HFF-Myc (cell line): ENCODE data around the gene USP10.
"Not testable (repeated sequence)": the region's sequence is repeated elsewhere in the genome, so short reads cannot be mapped to it uniquely, and the experiment has no call there.

Experiments used
- DNase-seq: peaks from one replicate; pipeline ENCODE4 v3.0.0-alpha.2; 2011; ENCODE audit warnings: low read depth; ENCODE audit errors: extremely low read depth
- H3K4me3 ChIP-seq: replicated peaks from 2 replicates; pipeline ENCODE4 v1.5.1; 2011; ENCODE audit warnings: low read depth, mild to moderate bottlenecking, control low read depth, low read length
- CTCF ChIP-seq: IDR thresholded peaks from 2 replicates; pipeline ENCODE4 v1.5.1; 2012; ENCODE audit warnings: mild to moderate bottlenecking, low read depth, low read length, control low read depth; ENCODE audit errors: missing control alignments

Gene USP10

GRCh38 chr16:84740596-84741116 lies 40.9 kb downstream of the USP10 start:
- DNase-seq, result no peak
- no peak overlapping the region for H3K4me3 ChIP-seq
- TF ChIP-seq CTCF, result no peak

GRCh38 chr16:84741340-84741830 lies 41.6 kb downstream of the USP10 start:
- peak; percentile 56 for DNase-seq
- TF ChIP-seq CTCF, result no peak
- H3K4me3 ChIP-seq, result no peak overlapping the region

GRCh38 chr16:84742641-84743092 lies 42.9 kb downstream of the USP10 start:
- no peak for TF ChIP-seq CTCF
- no peak for DNase-seq
- H3K4me3 ChIP-seq, result no peak overlapping the region

GRCh38 chr16:84746231-84746630 lies 46.4 kb downstream of the USP10 start:
- TF ChIP-seq CTCF, result no peak
- no peak for DNase-seq
- no peak overlapping the region for H3K4me3 ChIP-seq

- peak; percentile 39 for TF ChIP-seq CTCF
- DNase-seq, result no peak
- H3K4me3 ChIP-seq, result no peak overlapping the region
Measured at GRCh38 chr16:84746875-84747274, 47.1 kb downstream of the USP10 start.

DNA sequence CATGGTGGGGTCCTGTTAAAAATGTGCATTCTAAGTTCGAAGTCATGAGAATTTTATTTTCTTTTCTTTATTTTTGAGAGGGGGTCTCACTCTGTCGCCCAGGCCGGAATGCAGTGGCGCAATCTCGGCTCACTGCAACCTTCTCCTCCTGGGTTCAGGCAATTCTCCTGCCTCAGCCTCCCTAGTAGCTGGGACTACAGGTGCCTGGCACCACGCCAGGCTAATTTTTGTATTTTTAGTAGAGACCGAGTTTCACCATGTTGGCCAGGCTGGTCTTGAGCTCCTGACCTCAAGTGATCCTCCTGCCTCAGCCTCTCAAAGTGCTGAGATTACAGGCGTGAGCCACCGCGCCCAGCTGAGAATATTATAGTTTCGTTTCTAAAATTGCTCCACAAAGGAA lies 48.4 kb downstream of the USP10 start:
- DNase-seq, H3K4me3 ChIP-seq: not testable (repeated sequence)

- H3K4me3 ChIP-seq, result no peak overlapping the region
- TF ChIP-seq CTCF, result no peak
- DNase-seq, result no peak
Measured at GRCh38 chr16:84749072-84749471, 49.3 kb downstream of the USP10 start.
